HG03342 (cell line): Measurements from ENCODE around the gene AZU1.
"Not testable (repeated sequence)": the region's sequence is repeated elsewhere in the genome, so short reads cannot be mapped to it uniquely, and the experiment has no call there.

Experiments
- ATAC-seq: cut with Tn5 transposase; IDR thresholded peaks from one replicate; pipeline ENCODE4 v1.9.1; 2021; ENCODE audit warnings: mild to moderate bottlenecking, moderate library complexity; ENCODE audit not compliant: unreplicated experiment

The AZU1 gene

GRCh38 chr19:807627-808422 is 19.8 kb upstream of the AZU1 start:
- ATAC-seq, result no peak

GRCh38 chr19:808423-808775 is 19.2 kb upstream of the AZU1 start:
- ATAC-seq, result no peak

GRCh38 chr19:810077-810855 is 17.4 kb upstream of the AZU1 start:
- no peak for ATAC-seq

GRCh38 chr19:810883-811489 is 16.7 kb upstream of the AZU1 start:
- ATAC-seq, result no peak

- ATAC-seq, result no peak
Measured at GRCh38 chr19:811506-812048, 16.1 kb upstream of the AZU1 start.

GRCh38 chr19:812049-812746 is 15.4 kb upstream of the AZU1 start:
- ATAC-seq, result no peak

- ATAC-seq, result no peak
Measured at GRCh38 chr19:812747-813218, 14.9 kb upstream of the AZU1 start.

GRCh38 chr19:813219-814151 is 14.2 kb upstream of the AZU1 start:
- ATAC-seq, result no peak

- ATAC-seq, result no peak
Measured at GRCh38 chr19:814152-815078, 13.2 kb upstream of the AZU1 start.

GRCh38 chr19:815079-815774 is 12.4 kb upstream of the AZU1 start:
- ATAC-seq, result no peak

- ATAC-seq, result no peak
Measured at GRCh38 chr19:815775-816499, 11.7 kb upstream of the AZU1 start.

GRCh38 chr19:816500-816857 is 11.2 kb upstream of the AZU1 start:
- ATAC-seq, result no peak

- not testable (repeated sequence) for ATAC-seq
Measured at GRCh38 chr19:820212-820611, 7.4 kb upstream of the AZU1 start.

GRCh38 chr19:821231-821824 is 6.3 kb upstream of the AZU1 start:
- ATAC-seq, result no peak

- ATAC-seq, result no peak
Measured at GRCh38 chr19:821825-822503, 5.7 kb upstream of the AZU1 start, which contains the start of gene PLPPR3. TSS of gene PLPPR3 (minus strand) at chr19:821955. CDS start at chr19:821559, 396 bp downstream.

GRCh38 chr19:823565-824121 is 4.0 kb upstream of the AZU1 start:
- ATAC-seq, result no peak
